DLD1 (cell line): ENCODE data around the gene GPR78.
"Not testable (repeated sequence)": the region's sequence is repeated elsewhere in the genome, so short reads cannot be mapped to it uniquely, and the experiment has no call there.

Experiments used
- in situ Hi-C: cut with HindIII; loops from 2 replicates; pipeline ENCODE4 v1.10.0; 2017; ENCODE audit warnings: low sequenced_read_pairs

The GPR78 gene

DNA sequence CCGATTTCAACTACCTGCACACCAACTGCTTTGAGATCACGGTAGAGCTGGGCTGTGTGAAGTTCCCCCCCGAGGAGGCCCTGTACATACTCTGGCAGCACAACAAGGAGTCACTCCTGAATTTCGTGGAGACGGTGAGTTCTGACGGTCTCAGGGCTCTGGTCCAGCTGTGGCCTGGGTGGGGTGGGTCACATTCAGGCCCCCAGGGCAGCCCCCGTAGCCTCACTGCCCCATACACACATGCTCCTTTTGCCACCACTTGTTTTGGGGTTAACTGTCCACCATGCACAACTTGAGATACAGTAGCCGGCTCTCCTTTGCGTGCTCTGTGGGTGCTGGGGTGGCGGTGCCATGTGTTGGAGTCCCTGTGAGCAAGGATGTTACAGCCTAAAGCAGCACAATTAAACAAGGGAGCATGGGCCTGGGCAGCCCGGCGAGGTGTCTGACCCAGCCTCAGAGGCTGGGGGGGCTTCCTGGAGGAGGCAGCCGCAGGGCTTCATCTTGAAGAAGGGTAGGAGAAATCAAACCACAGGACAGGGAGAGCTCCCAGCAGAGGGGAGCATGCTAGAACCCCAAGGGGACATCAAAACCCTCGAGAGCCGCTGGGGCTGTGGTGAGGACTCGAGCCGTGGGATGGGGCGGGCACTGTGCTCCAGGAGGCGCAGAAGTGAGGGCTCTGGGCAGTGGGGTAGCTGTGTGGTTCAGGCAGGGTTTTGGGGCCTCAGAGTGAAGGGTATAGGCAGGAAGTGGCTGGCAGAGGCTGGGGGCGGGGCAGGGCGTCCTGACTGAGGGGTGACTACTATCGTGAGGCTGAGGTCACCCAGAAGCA lies 34.4 kb downstream of the GPR78 start:
- in situ Hi-C loops: no loop called here

DNA sequence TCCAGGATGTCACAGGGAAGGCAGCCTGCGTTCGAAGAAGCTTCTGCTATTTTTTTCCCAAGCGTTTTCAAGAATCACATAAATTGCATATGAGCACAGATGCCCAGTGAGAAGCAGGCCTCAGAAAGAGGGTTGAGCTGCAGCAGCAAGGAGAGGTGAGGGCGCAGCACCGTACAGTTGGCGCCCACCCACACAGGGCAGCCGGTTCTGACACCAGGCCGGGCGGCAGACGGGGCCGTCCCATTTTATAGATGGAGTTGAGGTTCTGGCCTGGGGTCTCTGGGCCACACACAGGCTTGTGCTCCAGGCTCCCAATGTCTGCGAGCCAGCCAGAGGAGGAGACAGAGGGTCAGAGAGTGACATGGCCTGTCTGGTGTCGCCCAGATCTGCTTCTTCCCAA lies 35.2 kb downstream of the GPR78 start:
- in situ Hi-C loops: no loop called here

DNA sequence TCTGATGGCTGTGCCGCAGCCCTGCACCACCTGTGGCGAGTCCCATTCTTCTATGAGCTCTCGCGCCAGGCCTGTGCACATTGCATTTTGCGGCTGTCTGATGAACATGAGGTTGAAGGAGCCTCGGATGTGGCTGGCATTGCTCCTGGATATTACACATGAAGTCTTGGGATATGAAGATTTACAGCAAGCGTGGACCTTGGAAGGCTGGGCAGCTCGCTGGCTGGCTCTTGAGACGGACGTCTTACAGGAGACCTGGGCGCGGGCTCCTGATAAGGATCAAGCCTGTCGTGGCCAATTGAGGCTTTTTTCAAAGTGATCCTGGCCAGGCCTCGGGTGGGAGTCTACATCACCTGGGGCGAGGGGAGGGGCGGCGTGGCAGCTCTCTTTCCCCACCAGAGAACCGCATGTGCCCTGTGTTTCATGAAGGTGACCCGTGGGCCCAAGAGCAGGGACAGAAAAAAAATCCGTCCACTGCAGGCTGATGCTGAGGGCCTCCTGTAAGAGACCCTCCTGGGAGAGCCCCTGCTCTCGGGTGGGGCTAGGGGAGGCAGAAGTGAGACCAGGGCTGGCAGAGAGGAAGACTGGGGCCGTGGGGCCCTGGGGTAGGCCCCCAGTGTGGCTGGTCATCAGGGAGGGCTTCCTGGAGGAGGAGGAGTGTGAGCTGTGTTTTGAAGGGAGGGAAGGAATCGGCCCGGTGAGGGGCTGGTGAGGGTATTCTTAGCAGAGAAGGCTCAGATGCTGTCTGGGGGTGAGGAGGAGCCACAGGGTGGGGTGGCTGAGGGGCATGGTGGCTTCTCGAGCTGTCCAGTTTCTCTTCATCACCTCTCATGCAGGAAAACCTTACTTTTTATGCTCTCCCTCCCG lies 36.0 kb downstream of the GPR78 start:
- in situ Hi-C loops: no loop called here

DNA sequence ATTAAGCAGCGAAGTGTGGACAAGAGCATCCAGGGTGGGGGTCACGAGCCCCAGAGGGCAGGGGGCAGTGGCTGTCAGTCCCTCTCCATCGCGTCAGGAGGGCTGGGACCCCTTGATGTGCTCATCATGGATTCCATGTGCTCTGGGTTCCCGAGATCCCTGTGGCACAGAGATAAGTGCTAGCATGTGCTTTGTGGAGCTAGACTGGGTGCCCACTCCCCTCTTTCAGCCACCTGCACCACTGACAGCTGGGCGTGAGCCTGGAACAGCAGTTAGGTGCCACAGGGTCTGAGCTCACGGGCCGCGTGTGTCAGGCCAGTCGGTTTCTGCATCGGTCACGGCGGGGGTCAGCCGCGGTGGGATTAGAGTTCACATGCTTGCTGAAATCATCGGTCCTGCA lies 36.6 kb downstream of the GPR78 start:
- in situ Hi-C loops: no loop called here

DNA sequence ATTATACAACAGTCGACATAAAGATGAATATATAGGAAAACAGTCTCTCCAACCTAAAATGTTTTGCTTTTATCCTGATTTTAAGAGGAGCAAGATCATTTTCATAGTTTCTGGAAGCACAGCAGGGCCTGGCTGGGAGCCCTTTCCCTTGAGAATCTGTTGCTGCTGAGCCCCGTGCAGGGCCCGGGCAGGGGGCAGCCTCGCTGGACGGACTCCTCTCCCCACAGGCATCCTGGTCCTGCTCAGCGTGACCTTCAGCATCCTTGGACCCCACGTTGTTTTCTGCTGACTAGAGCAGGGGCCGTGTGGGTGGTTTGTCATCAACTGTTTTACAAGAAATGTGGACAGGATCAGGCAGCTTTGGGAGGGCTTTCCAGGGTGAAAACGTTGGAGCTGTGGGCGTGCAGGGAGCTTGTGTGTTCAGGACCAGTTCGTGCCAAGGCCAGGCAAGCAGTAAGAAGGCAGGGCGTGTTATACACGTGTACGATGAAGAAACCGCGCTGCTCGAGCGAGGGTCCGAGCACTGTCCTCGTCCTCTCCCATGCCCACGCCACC lies 37.4 kb downstream of the GPR78 start:
- in situ Hi-C loops: no loop called here

DNA sequence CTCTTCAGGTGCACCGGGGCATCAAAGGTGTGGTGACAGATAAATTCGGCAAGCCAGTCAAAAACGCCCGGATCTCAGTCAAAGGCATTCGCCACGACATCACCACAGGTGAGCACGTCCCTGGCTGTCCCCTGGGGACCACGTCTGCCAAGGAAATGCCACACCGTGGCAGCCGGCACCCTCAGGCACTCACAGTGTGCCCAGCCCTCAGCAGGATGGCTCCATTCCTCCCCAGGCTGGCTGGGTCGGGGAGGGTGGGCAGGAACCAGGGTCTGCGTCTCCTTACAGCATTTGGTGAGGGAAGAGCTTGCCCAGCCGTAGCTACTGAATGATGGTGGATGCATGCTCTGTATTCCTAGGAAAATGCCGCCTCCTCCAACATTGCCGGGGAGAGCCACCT lies 38.2 kb downstream of the GPR78 start:
- in situ Hi-C loops: no loop called here

DNA sequence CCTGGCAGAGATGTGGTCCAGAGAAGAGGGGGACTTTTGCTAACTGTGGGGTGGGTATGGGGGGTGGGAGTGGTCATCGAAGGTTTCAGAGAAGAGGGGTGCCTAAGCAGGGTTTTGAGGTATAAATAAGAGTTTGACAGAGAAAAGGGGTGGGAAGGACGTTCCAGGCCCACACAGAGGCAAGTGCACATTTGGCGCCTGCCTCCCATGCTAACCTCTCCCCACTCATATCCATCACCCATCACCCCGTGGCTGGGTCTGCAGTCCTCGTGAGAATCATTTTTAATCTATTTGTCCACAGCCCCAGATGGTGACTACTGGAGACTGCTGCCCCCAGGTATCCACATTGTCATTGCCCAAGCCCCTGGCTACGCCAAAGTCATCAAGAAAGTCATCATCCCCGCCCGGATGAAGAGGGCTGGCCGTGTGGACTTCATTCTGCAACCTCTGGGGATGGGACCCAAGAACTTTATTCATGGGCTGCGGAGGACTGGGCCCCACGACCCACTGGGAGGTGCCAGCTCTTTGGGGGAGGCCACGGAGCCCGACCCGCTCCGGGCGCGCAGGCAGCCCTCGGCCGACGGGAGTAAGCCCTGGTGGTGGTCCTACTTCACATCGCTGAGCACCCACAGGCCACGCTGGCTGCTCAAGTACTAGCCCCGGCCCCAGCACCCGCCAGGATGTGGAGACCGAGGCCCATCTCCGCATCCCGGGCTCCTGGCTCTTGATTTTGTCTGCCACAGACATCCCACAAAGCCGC lies 38.9 kb downstream of the GPR78 start:
- in situ Hi-C loops: no loop called here

DNA sequence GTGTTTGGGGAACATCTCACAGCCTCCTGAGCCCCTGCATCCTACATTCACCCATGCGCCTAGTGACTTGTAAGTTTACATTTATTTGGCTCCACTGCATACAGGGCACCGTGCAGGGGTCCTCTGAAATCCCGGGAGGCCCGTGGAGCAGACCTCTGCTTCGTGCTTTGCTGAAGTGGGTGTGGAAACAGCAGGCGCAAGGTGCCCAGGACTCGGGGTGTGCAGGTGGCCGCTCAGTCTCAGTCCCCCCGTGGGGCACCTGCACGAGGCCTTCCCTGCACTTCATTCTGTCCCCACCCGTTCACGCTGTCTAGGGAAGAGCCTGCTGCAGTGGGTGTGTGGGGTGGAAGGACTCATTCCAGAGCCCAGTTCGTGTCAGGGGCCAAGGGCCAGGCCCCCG lies 40.9 kb downstream of the GPR78 start:
- in situ Hi-C loops: not testable (repeated sequence)

DNA sequence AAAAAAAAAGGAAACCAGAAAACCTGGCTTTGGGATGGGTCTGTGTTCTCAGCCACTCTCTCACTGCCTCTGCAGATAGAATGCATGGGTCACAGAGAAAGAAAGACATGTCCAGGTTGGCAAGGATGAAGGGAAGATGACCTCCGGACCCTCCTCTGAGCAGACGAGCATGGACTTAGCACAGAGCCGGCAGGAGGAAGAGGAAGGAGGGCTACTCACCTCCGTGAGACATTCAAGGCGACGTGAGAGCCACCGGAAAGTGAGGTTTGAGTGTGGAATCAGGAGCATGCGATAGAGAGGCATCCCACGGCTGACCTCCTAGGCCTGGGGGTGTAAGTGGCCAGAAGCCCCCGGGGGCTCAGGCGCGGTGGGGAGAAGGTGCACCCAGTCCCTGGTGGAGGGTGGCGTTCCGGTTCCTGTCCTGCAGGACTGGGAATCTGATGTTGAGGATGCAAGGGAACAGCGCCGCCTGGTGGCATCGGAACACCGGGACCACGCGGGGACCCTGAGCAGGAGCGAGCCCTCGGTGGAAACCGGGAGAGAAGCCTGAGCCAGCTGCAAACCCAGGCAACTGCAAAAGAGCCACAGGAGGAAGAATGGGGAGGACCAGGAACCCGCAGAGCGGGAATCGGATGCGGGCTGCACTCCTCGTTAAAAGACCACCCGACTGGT lies 44.5 kb downstream of the GPR78 start:
- in situ Hi-C loops: not testable (repeated sequence)

DNA sequence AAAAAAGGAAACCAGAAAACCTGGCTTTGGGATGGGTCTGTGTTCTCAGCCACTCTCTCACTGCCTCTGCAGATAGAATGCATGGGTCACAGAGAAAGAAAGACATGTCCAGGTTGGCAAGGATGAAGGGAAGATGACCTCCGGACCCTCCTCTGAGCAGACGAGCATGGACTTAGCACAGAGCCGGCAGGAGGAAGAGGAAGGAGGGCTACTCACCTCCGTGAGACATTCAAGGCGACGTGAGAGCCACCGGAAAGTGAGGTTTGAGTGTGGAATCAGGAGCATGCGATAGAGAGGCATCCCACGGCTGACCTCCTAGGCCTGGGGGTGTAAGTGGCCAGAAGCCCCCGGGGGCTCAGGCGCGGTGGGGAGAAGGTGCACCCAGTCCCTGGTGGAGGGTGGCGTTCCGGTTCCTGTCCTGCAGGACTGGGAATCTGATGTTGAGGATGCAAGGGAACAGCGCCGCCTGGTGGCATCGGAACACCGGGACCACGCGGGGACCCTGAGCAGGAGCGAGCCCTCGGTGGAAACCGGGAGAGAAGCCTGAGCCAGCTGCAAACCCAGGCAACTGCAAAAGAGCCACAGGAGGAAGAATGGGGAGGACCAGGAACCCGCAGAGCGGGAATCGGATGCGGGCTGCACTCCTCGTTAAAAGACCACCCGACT lies 50.2 kb downstream of the GPR78 start:
- in situ Hi-C loops: not testable (repeated sequence)

DNA sequence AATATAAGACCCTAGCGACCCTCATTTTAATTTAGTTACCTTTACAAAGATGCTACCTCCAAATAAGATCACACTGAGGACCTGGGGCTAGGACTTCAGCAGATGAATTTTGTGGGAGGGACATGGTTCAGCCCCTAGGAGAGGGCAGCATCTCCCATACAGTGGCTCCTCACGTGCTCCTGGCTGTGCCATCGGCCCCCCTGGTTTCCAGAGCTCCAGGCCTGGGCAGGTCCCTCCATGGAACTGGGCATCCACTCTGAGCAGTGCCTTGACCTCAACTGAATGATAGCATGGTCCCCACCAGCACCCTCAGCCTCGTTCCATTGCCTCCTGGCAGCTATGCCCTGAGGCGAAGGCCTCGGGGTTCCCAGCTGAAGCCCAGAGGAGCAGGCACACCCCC lies 51.7 kb downstream of the GPR78 start:
- in situ Hi-C loops: not testable (repeated sequence)

DNA sequence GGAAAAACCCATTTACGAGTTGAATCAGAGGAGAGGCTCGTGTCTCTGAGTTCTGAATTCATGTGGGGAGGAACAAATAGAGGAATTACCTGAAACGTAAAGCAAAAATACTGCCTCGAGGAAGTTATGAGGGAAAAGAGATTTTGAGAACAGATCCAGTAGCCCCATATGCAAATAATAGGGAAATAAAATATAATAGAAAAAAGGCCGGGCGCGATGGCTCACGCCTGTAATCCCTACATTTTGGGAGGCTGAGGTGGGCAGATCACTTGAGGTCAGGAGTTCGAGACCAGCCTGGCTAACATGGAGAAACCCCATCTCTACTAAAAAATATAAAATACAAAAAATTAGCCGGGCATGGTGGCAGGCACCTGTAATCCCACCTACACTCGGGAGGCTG lies 54.6 kb downstream of the GPR78 start:
- in situ Hi-C loops: not testable (repeated sequence)

DNA sequence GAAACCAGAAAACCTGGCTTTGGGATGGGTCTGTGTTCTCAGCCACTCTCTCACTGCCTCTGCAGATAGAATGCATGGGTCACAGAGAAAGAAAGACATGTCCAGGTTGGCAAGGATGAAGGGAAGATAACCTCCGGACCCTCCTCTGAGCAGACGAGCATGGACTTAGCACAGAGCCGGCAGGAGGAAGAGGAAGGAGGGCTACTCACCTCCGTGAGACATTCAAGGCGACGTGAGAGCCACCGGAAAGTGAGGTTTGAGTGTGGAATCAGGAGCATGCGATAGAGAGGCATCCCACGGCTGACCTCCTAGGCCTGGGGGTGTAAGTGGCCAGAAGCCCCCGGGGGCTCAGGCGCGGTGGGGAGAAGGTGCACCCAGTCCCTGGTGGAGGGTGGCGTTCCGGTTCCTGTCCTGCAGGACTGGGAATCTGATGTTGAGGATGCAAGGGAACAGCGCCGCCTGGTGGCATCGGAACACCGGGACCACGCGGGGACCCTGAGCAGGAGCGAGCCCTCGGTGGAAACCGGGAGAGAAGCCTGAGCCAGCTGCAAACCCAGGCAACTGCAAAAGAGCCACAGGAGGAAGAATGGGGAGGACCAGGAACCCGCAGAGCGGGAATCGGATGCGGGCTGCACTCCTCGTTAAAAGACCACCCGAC lies 55.8 kb downstream of the GPR78 start:
- in situ Hi-C loops: not testable (repeated sequence)
